Stomach smooth muscle (tissue), 2 donors: Measurements from ENCODE around the gene RNF5.

Experiments
- H3K27ac ChIP-seq: one replicate; pipeline ENCODE4 v1.7.0; 2013; ENCODE audit warnings: mild to moderate bottlenecking, low read length, inconsistent platforms
- H3K27me3 ChIP-seq, 2 donors: one replicate each; pipeline ENCODE4 v1.7.0; 2013; ENCODE audit warnings: low read length in 2 of 2; ENCODE audit not compliant: insufficient read depth in 2 of 2, control insufficient read depth in 1 of 2
- H3K36me3 ChIP-seq, 2 donors: one replicate each; pipeline ENCODE4 v1.7.0; 2013; ENCODE audit warnings: low read length in 2 of 2; ENCODE audit not compliant: control insufficient read depth in 2 of 2, insufficient read depth in 2 of 2
- H3K4me1 ChIP-seq: one replicate; pipeline ENCODE4 v1.7.0; 2013; ENCODE audit warnings: low read length; ENCODE audit not compliant: control insufficient read depth, insufficient read depth
- H3K4me3 ChIP-seq, 2 donors: one replicate each; pipeline ENCODE4 v1.7.0; 2013; ENCODE audit warnings: low read length in 2 of 2
- H3K9ac ChIP-seq, 2 donors: one replicate each; pipeline ENCODE4 v1.7.0; 2013; ENCODE audit warnings: low read length in 2 of 2, mild to moderate bottlenecking in 1 of 2
- H3K9me3 ChIP-seq, 2 donors: one replicate each; pipeline ENCODE4 v1.7.0; 2013; ENCODE audit warnings: low read length in 2 of 2; ENCODE audit not compliant: control insufficient read depth in 2 of 2
- donor health status: healthy.
- donor health status: Pancreatic carcinoma.

The RNF5 gene

GRCh38 chr6:32146287-32146686 lies 31.9 kb upstream of the RNF5 start:
- Histone ChIP-seq H3K36me3 (peaks cover 3 to 5% of the 10 kb centered on the region in 2 donors), H3K27me3 (no peaks in the 10 kb centered on the region), H3K9me3 (no peaks in the 10 kb centered on the region), H3K4me3 (no peak overlapping the region), H3K4me1 (peaks cover 17% of the 10 kb centered on the region), H3K9ac (no peak overlapping the region), H3K27ac (no peak overlapping the region)

DNA sequence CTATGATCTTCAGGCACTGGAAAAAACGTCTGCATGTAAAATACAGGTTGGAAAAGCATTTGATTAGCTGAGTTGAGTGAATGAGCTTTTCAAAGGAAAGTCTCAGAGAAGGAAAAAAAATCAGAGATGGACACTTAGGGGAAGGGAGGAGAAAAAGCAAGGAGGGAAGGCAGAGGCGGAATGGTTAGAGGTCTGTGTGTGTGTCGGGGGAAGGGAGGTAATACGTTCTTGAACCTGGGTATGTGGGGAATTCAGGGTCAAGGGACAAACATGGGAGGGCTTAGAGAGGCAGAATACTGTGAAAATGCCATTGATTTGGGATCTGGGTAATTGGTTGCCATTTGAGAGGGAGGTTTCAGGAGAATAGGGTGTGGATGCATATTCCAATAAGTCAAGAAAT lies 31.5 kb upstream of the RNF5 start:
- Histone ChIP-seq H3K4me1 (peaks cover 20% of the 10 kb centered on the region), H3K27ac (no peak overlapping the region), H3K4me3 (no peak overlapping the region), H3K9me3 (no peaks in the 10 kb centered on the region), H3K9ac (no peak overlapping the region), H3K27me3 (no peaks in the 10 kb centered on the region), H3K36me3 (peaks cover 3 to 5% of the 10 kb centered on the region in 2 donors)

GRCh38 chr6:32147401-32148132 lies 30.6 kb upstream of the RNF5 start:
- H3K4me3 ChIP-seq, result no peak overlapping the region
- peaks cover 3 to 5% of the 10 kb centered on the region in 2 donors for H3K36me3 ChIP-seq
- H3K9me3 ChIP-seq, result no peaks in the 10 kb centered on the region
- no peak overlapping the region for H3K9ac ChIP-seq
- no peak overlapping the region for H3K27ac ChIP-seq
- peaks cover 27% of the 10 kb centered on the region for H3K4me1 ChIP-seq
- H3K27me3 ChIP-seq, result no peaks in the 10 kb centered on the region

GRCh38 chr6:32148289-32149091 lies 29.7 kb upstream of the RNF5 start:
- no peaks in the 10 kb centered on the region for H3K27me3 ChIP-seq

DNA sequence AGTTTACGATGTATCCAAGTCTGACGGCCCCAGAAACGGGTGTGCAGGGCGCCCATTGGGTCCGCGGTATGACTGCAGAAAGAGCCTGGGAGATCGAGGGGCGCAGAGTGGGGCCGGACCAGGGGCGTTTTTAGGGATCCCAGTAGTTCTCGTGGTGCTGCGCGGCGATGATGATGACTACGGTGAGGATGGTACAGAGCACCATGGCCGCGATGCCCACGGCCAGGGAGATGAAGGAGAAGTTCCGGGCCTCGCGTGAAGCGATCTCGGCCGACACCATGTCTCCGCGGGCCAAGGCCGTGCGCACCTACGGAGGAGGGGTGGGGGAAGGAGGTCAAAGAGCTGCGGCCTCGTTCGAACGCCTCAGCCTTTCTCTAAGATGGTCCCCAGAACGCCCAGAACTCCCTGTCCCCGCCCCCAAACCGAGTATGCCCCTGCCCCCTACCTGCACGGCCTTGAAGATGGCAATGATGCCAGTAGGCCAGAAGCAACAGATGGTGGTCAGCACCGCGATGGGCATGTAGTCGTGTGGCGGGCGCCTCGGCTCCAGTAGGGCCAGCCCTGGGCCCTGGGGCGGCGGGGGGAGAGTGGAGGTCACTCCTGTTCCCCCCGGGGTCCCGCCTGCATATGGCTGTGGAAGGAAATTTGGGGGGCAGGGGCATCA lies 29.0 kb upstream of the RNF5 start:
- no peaks in the 10 kb centered on the region for H3K27me3 ChIP-seq
- H3K4me1 ChIP-seq, result peaks cover 38% of the 10 kb centered on the region
- no peak overlapping the region for H3K9ac ChIP-seq
- H3K27ac ChIP-seq, result no peak overlapping the region
- no peak overlapping the region for H3K4me3 ChIP-seq
- peaks cover 3 to 5% of the 10 kb centered on the region in 2 donors for H3K36me3 ChIP-seq
- H3K9me3 ChIP-seq, result no peaks in the 10 kb centered on the region

More at GRCh38 chr6:32148289-32149091, 29.7 kb upstream of the RNF5 start:
- H3K4me1 ChIP-seq, result peaks cover 36% of the 10 kb centered on the region
- H3K27ac ChIP-seq, result no peak overlapping the region
- H3K4me3 ChIP-seq, result no peak overlapping the region
- H3K36me3 ChIP-seq, result peaks cover 3 to 5% of the 10 kb centered on the region in 2 donors
- no peak overlapping the region for H3K9ac ChIP-seq
- no peaks in the 10 kb centered on the region for H3K9me3 ChIP-seq

DNA sequence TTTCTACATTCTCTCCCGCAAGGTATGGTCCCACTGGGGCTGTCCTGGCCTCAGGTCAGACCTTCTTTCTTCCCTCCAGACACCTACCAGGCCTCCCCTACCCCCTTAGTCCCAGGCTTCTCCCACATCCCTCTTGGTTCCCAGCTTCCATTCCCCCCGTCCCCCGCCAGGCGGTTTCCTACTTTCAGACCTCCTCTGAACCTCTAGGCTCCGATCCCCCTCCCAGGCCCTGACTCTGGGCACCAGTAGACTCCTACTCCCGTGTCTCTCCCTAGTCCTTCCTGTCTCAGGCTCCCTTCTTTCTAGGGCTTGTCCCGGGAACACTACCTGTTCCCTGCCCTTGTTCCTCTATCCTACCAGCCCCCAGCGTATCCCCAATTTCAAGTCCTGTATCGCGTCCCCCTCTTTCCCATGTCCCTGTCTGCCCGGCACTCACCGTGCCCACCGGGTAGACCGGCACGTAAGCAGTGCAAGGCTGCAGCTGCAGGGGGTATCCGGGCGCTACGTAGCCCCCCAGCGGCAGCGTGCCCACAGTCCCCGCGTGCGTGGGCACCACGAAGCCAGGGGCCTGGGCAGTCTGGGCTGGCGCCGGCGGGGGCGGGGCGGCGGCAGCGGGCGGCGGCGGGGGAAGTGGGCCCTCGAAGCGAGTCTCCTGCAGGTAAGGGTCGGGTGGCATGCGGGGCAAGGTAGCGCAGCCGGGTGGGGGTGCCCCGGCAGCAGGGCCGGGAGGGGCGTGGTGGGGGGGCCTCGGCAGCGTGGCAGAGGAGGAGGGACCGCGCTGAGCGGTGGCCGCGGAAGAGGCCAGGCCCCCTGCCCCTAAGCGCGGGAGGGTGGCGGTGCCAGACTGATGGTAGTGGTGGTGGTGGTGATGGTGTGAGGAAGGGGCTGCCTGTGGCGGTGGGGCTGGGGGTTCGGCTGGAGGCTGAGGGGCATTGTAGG lies 28.0 kb upstream of the RNF5 start:
- Histone ChIP-seq H3K9me3 (no peaks in the 10 kb centered on the region), H3K36me3 (peaks cover 3 to 5% of the 10 kb centered on the region in 2 donors), H3K4me3 (peak overlapping the region; percentile 90 to 96), H3K9ac (peak overlapping the region in 1 of 2 donors; percentile 22), H3K27ac (no peak overlapping the region), H3K4me1 (peaks cover 47% of the 10 kb centered on the region), H3K27me3 (no peaks in the 10 kb centered on the region)

DNA sequence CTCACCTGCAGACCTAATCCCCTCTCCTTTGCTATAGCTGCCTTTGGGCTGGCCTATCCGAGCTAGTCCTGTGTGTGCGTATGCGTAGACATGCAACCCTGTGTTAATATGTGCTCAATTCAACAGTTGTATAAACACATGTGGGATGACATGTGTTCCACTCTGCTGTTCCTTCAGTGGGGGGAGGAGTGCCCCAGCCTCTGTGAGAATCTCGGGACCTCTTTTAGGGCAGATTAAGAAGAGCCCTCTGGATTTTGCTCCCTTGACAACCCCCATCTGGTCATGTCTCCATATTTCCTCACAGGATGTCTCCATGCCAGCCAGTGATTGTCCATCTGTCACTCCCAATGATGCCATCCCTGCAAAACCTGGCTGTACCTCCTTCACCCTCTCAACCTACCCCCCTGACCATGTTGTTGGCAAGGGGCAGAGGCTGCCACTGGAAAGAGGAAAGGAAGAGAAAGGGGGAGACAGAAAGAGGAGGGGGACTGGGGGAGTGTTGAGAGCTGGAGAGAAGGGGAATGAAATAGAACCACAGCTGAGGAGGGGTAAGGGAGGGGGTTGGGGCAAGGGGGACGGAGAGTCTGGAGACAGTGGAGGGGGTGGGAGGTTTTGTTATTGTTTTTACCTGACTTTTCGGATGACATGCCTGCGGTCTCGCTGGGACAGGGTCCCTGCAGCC lies 26.9 kb upstream of the RNF5 start:
- H3K27ac ChIP-seq, result peak overlapping the region; percentile 24
- peak overlapping the region; percentile 51 to 78 for H3K9ac ChIP-seq
- H3K4me3 ChIP-seq, result peak overlapping the region; percentile 90 to 96
- peaks cover 3 to 10% of the 10 kb centered on the region in 2 donors for H3K36me3 ChIP-seq
- no peaks in the 10 kb centered on the region for H3K27me3 ChIP-seq
- no peaks in the 10 kb centered on the region for H3K9me3 ChIP-seq
- H3K4me1 ChIP-seq, result peaks cover 53% of the 10 kb centered on the region

- Histone ChIP-seq H3K4me3 (peak within 1 kb of the TSS; percentile 90 to 96), H3K9ac (peak within 1 kb of the TSS; percentile 78 to 89), H3K4me1 (peaks cover 53% of the 10 kb centered on the region), H3K27me3 (no peaks in the 10 kb centered on the region), H3K27ac (peak within 1 kb of the TSS; percentile 92), H3K9me3 (no peaks in the 10 kb centered on the region), H3K36me3 (peaks cover 6 to 16% of the 10 kb centered on the region in 2 donors)
These were observed 26.1 kb upstream of the RNF5 start, which contains the start of gene PRRT1 for GRCh38 chr6:32151863-32152768. Gene PRRT1 (minus strand): TSS chr6:32151939. CDS start chr6:32151827, 112 bp downstream.
